ENCODE data around the gene ARHGEF33. TPM values are rescaled to one million over a fixed set of nuclear protein-coding genes. Genes with fewer than 3 reads are reported as not detected.

ARHGEF33 gene
- total RNA-seq, 1 experiment from 2014 or later, result 0.04 TPM

DNA sequence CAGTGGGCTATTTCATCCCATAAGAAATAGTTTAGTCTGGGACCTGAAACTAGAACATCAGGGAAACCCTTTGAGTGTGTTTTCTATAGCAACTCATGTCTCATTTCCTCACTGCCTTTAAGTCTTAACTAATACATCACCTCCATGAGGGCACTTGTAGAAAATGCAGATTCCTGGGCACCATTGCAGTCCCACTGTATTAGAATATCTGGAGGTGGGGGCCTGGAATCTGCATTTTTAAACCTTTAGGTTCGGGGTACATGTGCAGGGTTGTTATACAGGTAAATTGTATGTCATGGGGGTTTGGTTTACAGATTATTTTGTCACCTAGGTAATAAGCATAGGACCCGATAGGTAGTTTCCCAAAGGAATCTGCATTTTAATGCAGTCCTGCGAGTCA is 87.4 kb downstream of the ARHGEF33 start:
- Histone ChIP-seq H3K27me3 (ENCODE audit: low read length) (no peaks in the 10 kb centered on the region), H2AFZ (ENCODE audit: low read length) (no peak overlapping the region), H3K4me3 (ENCODE audit: low read length) (no peak overlapping the region), H4K20me1 (ENCODE audit: low read length) (no peaks in the 10 kb centered on the region), H3K9me2 (replicated peaks; ENCODE audit: low read length) (0 out of 2 replicates have a peak, but pooled peaks cover 3% of the 10 kb centered on the region), H3K4me2 (ENCODE audit: low read length) (no peak overlapping the region), H3K9me3 (ENCODE audit: low read length) (no peaks in the 10 kb centered on the region), H3K36me3 (ENCODE audit: low read depth, low read length) (no peaks in the 10 kb centered on the region), H3F3A (ENCODE audit: low read length, unreplicated experiment) (no peaks in the 10 kb centered on the region), H3K9ac (ENCODE audit: low read length) (no peak overlapping the region), H3K79me2 (ENCODE audit: low read length) (no peaks in the 10 kb centered on the region), H3K4me1 (ENCODE audit: insufficient read depth, low read length) (no peaks in the 10 kb centered on the region), H3K27ac (ENCODE audit: low read length) (no peak overlapping the region)
- CTCF ChIA-PET, result no interaction called here
- no peak for DNase-seq
- POLR2A ChIA-PET (ENCODE audit: unreplicated experiment), result no interaction called here
- BruUV-seq (replicated peaks), result no TSS peak
- TF ChIP-seq EZH2phosphoT487 (IDR thresholded peaks at IDR 0.05; ENCODE audit: borderline replicate concordance, low read length), result no peak
- TF ChIP-seq, protein P1, sequence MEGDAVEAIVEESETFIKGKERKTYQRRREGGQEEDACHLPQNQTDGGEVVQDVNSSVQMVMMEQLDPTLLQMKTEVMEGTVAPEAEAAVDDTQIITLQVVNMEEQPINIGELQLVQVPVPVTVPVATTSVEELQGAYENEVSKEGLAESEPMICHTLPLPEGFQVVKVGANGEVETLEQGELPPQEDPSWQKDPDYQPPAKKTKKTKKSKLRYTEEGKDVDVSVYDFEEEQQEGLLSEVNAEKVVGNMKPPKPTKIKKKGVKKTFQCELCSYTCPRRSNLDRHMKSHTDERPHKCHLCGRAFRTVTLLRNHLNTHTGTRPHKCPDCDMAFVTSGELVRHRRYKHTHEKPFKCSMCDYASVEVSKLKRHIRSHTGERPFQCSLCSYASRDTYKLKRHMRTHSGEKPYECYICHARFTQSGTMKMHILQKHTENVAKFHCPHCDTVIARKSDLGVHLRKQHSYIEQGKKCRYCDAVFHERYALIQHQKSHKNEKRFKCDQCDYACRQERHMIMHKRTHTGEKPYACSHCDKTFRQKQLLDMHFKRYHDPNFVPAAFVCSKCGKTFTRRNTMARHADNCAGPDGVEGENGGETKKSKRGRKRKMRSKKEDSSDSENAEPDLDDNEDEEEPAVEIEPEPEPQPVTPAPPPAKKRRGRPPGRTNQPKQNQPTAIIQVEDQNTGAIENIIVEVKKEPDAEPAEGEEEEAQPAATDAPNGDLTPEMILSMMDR (conservative IDR thresholded peaks at IDR 0.05; ENCODE audit: low read depth, low read length), result no peak
- no peak for TF ChIP-seq EZH2 (IDR thresholded peaks at IDR 0.05; ENCODE audit: low read length, unreplicated experiment)
- no peak for ATAC-seq
- intact Hi-C loops (cut with micrococcal nuclease), result no loop called here

DNA sequence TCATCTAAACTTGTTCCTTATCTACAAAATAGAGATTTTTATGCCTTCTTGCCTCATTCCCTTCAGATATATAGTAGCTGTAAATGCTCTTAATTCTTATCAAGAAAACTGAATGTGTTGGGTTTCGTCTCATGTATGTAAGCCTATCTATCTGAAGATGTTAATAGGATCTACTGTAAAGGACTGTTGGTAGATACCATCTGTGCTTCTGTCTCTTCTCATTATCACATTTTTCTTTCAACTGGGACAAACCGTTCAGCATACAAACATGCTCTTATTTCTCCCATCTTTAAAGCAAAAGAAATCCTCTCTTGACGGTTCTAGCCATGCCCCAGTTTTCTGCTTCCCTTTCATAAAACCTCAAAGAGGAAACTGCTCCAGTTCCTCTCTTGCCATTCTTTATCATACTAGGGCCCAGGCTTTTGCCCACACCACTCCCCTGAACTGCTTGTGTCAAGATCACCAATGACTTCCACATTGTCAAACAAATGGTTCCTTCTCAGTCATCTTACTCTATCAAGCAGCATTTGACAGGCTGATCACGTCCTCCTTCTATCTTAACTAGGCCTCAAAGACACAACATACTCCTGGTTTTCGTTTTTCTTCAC is 88.7 kb downstream of the ARHGEF33 start:
- Histone ChIP-seq H3K36me3 (ENCODE audit: low read depth, low read length) (no peaks in the 10 kb centered on the region), H3K79me2 (ENCODE audit: low read length) (no peaks in the 10 kb centered on the region), H2AFZ (ENCODE audit: low read length) (no peak overlapping the region), H3K9me2 (replicated peaks; ENCODE audit: low read length) (no peaks in the 10 kb centered on the region), H3K4me2 (ENCODE audit: low read length) (no peak overlapping the region), H3K9ac (ENCODE audit: low read length) (no peak overlapping the region), H3K9me3 (ENCODE audit: low read length) (no peaks in the 10 kb centered on the region), H3K27me3 (ENCODE audit: low read length) (no peaks in the 10 kb centered on the region), H3K27ac (ENCODE audit: low read length) (no peak overlapping the region), H3K4me1 (ENCODE audit: insufficient read depth, low read length) (no peaks in the 10 kb centered on the region), H4K20me1 (ENCODE audit: low read length) (no peaks in the 10 kb centered on the region), H3F3A (ENCODE audit: low read length, unreplicated experiment) (no peaks in the 10 kb centered on the region), H3K4me3 (ENCODE audit: low read length) (no peak overlapping the region)
- TF ChIP-seq EZH2 (IDR thresholded peaks at IDR 0.05; ENCODE audit: low read length, unreplicated experiment) (no peak), EZH2phosphoT487 (IDR thresholded peaks at IDR 0.05; ENCODE audit: borderline replicate concordance, low read length) (no peak)
- TF ChIP-seq, protein P1 (conservative IDR thresholded peaks at IDR 0.05; ENCODE audit: low read depth, low read length), result no peak
- DNase-seq, result no peak
- ATAC-seq, result no peak
- intact Hi-C loops (cut with micrococcal nuclease), result no loop called here
- CTCF ChIA-PET, result interaction anchor here (0.7 kb wide), 1 partner anchor 31 kb away, joined by 4 read pairs; no protein-coding TSS in a partner anchor
- BruUV-seq (replicated peaks), result no TSS peak
- POLR2A ChIA-PET (ENCODE audit: unreplicated experiment), result no interaction called here

DNA sequence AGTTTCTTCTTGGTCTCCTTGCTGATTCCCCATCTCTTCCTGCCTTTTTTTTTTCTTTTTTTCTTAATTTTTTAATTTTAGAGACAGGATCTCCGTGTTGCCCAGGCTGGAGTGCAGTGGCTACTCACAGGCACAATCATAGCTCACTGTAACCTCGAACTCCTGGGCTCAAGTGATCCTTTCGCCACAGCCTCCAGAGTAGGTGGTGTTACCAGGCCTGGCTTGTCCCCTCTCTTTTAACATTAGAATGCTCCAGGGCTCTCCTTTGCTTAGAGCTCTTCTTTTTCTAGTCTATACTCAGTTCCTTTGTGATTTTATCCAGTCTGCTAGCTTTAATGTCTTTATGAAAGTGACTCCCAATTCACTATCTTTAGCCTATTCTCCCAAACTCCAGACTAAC is 89.2 kb downstream of the ARHGEF33 start:
- Histone ChIP-seq H3K79me2 (ENCODE audit: low read length) (no peaks in the 10 kb centered on the region), H3F3A (ENCODE audit: low read length, unreplicated experiment) (no peaks in the 10 kb centered on the region), H3K9me2 (replicated peaks; ENCODE audit: low read length) (no peaks in the 10 kb centered on the region), H3K36me3 (ENCODE audit: low read depth, low read length) (no peaks in the 10 kb centered on the region), H2AFZ (ENCODE audit: low read length) (no peak overlapping the region), H3K4me2 (ENCODE audit: low read length) (no peak overlapping the region), H3K4me1 (ENCODE audit: insufficient read depth, low read length) (no peaks in the 10 kb centered on the region), H3K27ac (ENCODE audit: low read length) (no peak overlapping the region), H3K9me3 (ENCODE audit: low read length) (no peaks in the 10 kb centered on the region), H3K9ac (ENCODE audit: low read length) (no peak overlapping the region), H3K4me3 (ENCODE audit: low read length) (no peak overlapping the region), H3K27me3 (ENCODE audit: low read length) (no peaks in the 10 kb centered on the region), H4K20me1 (ENCODE audit: low read length) (no peaks in the 10 kb centered on the region)
- BruUV-seq (replicated peaks), result no TSS peak
- ChIA-PET CTCF (interaction anchor here (0.7 kb wide), 1 partner anchor 31 kb away, joined by 4 read pairs; no protein-coding TSS in a partner anchor), POLR2A (ENCODE audit: unreplicated experiment) (no interaction called here)
- no peak for ATAC-seq
- no peak for DNase-seq
- TF ChIP-seq, protein P1 (conservative IDR thresholded peaks at IDR 0.05; ENCODE audit: low read depth, low read length), result no peak
- TF ChIP-seq EZH2 (IDR thresholded peaks at IDR 0.05; ENCODE audit: low read length, unreplicated experiment) (no peak), EZH2phosphoT487 (IDR thresholded peaks at IDR 0.05; ENCODE audit: borderline replicate concordance, low read length) (no peak)
- intact Hi-C loops (cut with micrococcal nuclease), result no loop called here

All from PC-3 (cell line).